GM23338 (cell line): ENCODE results near the gene TRIM67. TPM values are rescaled to one million over a fixed set of nuclear protein-coding genes. Genes with fewer than 3 reads are reported as not detected.

Experiments
- ATAC-seq: fragments of 200-7000 bp; cut with Tn5 transposase; 3 replicates; pipeline ENCODE4 v1.9.1; 2020
- DNase-seq: peaks from one replicate; pipeline ENCODE4 v3.0.0-alpha.2; 2015; ENCODE audit warnings: low spot score
- H2AFZ ChIP-seq: fragments of 200-600 bp; sonication (generic); 2 replicates; pipeline ENCODE4 v1.8.0; 2016; ENCODE audit warnings: antibody characterized with exemption, mild to moderate bottlenecking, moderate library complexity
- H3F3A ChIP-seq: fragments of 200-600 bp; sonication (generic); replicated peaks from 2 replicates; pipeline ENCODE4 v1.8.0; 2017; ENCODE audit warnings: antibody characterized with exemption, mixed run types, low read depth
- H3K27ac ChIP-seq: fragments of 200-600 bp; sonication (generic); 2 replicates; pipeline ENCODE4 v1.6.1; 2016; ENCODE audit warnings: low read depth
- H3K27me3 ChIP-seq: fragments of 200-600 bp; sonication (generic); 2 replicates; pipeline ENCODE4 v1.8.0; 2016; ENCODE audit warnings: mild to moderate bottlenecking, mixed run types, moderate library complexity; ENCODE audit not compliant: insufficient read depth
- H3K36me3 ChIP-seq: fragments of 200-600 bp; sonication (generic); 2 replicates; pipeline ENCODE4 v1.8.0; 2016; ENCODE audit warnings: mild to moderate bottlenecking; ENCODE audit not compliant: insufficient read depth
- H3K4me1 ChIP-seq: fragments of 200-600 bp; sonication (generic); 2 replicates; pipeline ENCODE4 v1.8.0; 2016; ENCODE audit warnings: mild to moderate bottlenecking, moderate library complexity; ENCODE audit not compliant: insufficient read depth
- H3K4me2 ChIP-seq: fragments of 200-600 bp; sonication (generic); 2 replicates; pipeline ENCODE4 v1.7.1; 2017; ENCODE audit warnings: mixed run types
- H3K4me3 ChIP-seq: fragments of 200-600 bp; sonication (generic); 2 replicates; pipeline ENCODE4 v1.6.1; 2016; ENCODE audit warnings: mixed run types
- H3K79me2 ChIP-seq: fragments of 200-600 bp; sonication (generic); replicated peaks from 2 replicates; pipeline ENCODE4 v1.8.0; 2017; ENCODE audit warnings: mild to moderate bottlenecking; ENCODE audit not compliant: insufficient read depth
- H3K9me2 ChIP-seq: fragments of 200-600 bp; sonication (generic); 2 replicates; pipeline ENCODE4 v1.8.0; 2017; ENCODE audit not compliant: insufficient read depth
- H4K20me1 ChIP-seq: fragments of 200-600 bp; sonication (generic); replicated peaks from 2 replicates; pipeline ENCODE4 v1.8.0; 2017; ENCODE audit warnings: mild to moderate bottlenecking; ENCODE audit not compliant: insufficient read depth
- H3K27ac Mint-ChIP-seq: 2 replicates; pipeline ENCODE4 v1.8.0; 2020; ENCODE audit warnings: inconsistent platforms, mild to moderate bottlenecking, moderate library complexity, mixed read lengths
- H3K27me3 Mint-ChIP-seq: 3 replicates; pipeline ENCODE4 v1.8.0; 2022; ENCODE audit warnings: low read depth, mild to moderate bottlenecking, moderate library complexity, mixed read lengths, inconsistent platforms; ENCODE audit not compliant: insufficient read depth, poor library complexity
- H3K36me3 Mint-ChIP-seq: 3 replicates; pipeline ENCODE4 v1.8.0; 2021; ENCODE audit warnings: low read depth, mild to moderate bottlenecking, inconsistent platforms, moderate library complexity, mixed read lengths
- H3K4me1 Mint-ChIP-seq: 3 replicates; pipeline ENCODE4 v1.8.0; 2020; ENCODE audit warnings: mild to moderate bottlenecking, inconsistent platforms, mixed read lengths
- H3K4me3 Mint-ChIP-seq: 3 replicates; pipeline ENCODE4 v1.8.0; 2021; ENCODE audit warnings: moderate library complexity, mild to moderate bottlenecking, inconsistent platforms, mixed read lengths
- H3K9me3 Mint-ChIP-seq: 3 replicates; pipeline ENCODE4 v1.8.0; 2020; ENCODE audit warnings: moderate library complexity, mild to moderate bottlenecking, inconsistent platforms, mixed read lengths
- CREB1 ChIP-seq: fragments of 250-450 bp; sonication (Bioruptor Pico); IDR thresholded peaks from 2 replicates; pipeline ENCODE4 v1.5.0; 2020; ENCODE audit warnings: low read depth, mild to moderate bottlenecking, moderate library complexity
- EZH2 ChIP-seq: fragments of 200-600 bp; sonication (generic); IDR thresholded peaks from one replicate; pipeline ENCODE4 v1.8.0; 2017; ENCODE audit warnings: antibody characterized with exemption, mild to moderate bottlenecking, low read depth; ENCODE audit not compliant: unreplicated experiment
- EZH2phosphoT487 ChIP-seq: fragments of 200-600 bp; sonication (generic); IDR thresholded peaks from one replicate; pipeline ENCODE4 v1.8.1; 2018; ENCODE audit warnings: antibody characterized with exemption; ENCODE audit not compliant: unreplicated experiment
- JUNB ChIP-seq: IDR thresholded peaks from one replicate; pipeline ENCODE4 v1.6.1; 2016; ENCODE audit warnings: antibody characterized with exemption; ENCODE audit not compliant: unreplicated experiment
- NANOG ChIP-seq: IDR thresholded peaks from 2 replicates; pipeline ENCODE4 v1.6.1; 2016; ENCODE audit warnings: antibody characterized with exemption, borderline replicate concordance
- POLR2AphosphoS5 ChIP-seq: IDR thresholded peaks from 2 replicates; pipeline ENCODE4 v1.6.1; 2016; ENCODE audit warnings: antibody characterized with exemption, low read depth
- ZNF114 ChIP-seq: fragments of 250-450 bp; sonication (Bioruptor Pico); IDR thresholded peaks from 2 replicates; pipeline ENCODE4 v1.5.0; 2020; ENCODE audit warnings: mild to moderate bottlenecking, moderate library complexity
- ZNF331 ChIP-seq: fragments of 250-450 bp; sonication (Bioruptor Pico); IDR thresholded peaks from 2 replicates; pipeline ENCODE4 v1.5.0; 2020; ENCODE audit warnings: low read depth, mild to moderate bottlenecking, moderate library complexity
- polyA plus RNA-seq: library from polyadenylated mRNA; unstranded; fragments of >200 nt; fragmentation: Nextera tagmentation; extraction: Ambion mirVana; gene quantifications from 2 replicates; pipeline ENCODE4 v1.2.1, GENCODE V29; 2016
- total RNA-seq: library from RNA; depleted of rRNA; stranded (reverse); fragments of >200 nt; shearing (Covaris generic); gene quantifications from 2 replicates; pipeline ENCODE4 v1.2.3, GENCODE V29; 2014
- TF ChIP-seq, protein P1 (sequence below): IDR thresholded peaks from one replicate; pipeline ENCODE4 v1.6.1; 2018; ENCODE audit warnings: antibody characterized with exemption; ENCODE audit not compliant: unreplicated experiment
- TF ChIP-seq, protein P2 (sequence below), 2 experiments: fragments of 200-600 bp in 1 of 2; sonication (generic) in 1 of 2; conservative IDR thresholded peaks; 2 replicates each; pipeline versions ENCODE4 v1.5.1 to v1.6.1; 2016 to 2017; ENCODE audit warnings: antibody characterized with exemption in 2 of 2, low read depth in 2 of 2, mild to moderate bottlenecking in 2 of 2, moderate library complexity in 1 of 2
- TF ChIP-seq, protein P3 (sequence below): IDR thresholded peaks from 2 replicates; pipeline ENCODE4 v1.6.1; 2016; ENCODE audit warnings: antibody characterized with exemption

Gene TRIM67
- total and polyA plus RNA-seq, 2 experiments from 2014 or later = 0.03 TPM; not detected in 1

DNA sequence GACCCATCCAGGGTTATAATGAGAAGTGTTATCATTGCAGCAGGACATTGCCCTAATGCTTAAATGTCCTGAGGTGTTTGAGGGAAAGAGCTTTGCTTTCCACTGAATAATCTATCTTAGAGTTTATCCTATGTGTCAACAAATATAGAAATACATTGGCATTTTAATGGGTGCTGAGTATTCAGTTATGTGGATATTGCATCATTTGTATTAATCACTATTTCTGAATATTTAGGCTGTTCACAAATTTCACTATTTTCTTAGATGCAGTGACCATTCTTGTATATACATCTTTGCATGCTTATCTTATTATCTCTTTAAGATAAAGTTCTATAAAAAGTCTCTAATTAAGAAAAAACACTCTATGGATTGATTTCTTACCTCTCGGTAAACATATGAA is 18.2 kb downstream of the TRIM67 start:
- H3K9me3 Mint-ChIP-seq = no peaks in the 10 kb centered on the region
- peaks cover 8% of the 10 kb centered on the region for H3K27me3 Mint-ChIP-seq
- no peaks in the 10 kb centered on the region for H4K20me1 ChIP-seq
- DNase-seq (no peak), ATAC-seq (no peak)
- no peaks in the 10 kb centered on the region for H3F3A ChIP-seq
- H3K4me1 Mint-ChIP-seq = peaks cover 10% of the 10 kb centered on the region
- H3K4me2 ChIP-seq = no peak overlapping the region
- H3K4me3 Mint-ChIP-seq = no peak overlapping the region
- no peak overlapping the region for H2AFZ ChIP-seq
- H3K4me1 ChIP-seq = peaks cover 7% of the 10 kb centered on the region; the same call in 1 of the 2 replicates
- no peak overlapping the region for H3K27ac ChIP-seq
- H3K36me3 ChIP-seq = no peaks in the 10 kb centered on the region
- TF ChIP-seq, protein P1, sequence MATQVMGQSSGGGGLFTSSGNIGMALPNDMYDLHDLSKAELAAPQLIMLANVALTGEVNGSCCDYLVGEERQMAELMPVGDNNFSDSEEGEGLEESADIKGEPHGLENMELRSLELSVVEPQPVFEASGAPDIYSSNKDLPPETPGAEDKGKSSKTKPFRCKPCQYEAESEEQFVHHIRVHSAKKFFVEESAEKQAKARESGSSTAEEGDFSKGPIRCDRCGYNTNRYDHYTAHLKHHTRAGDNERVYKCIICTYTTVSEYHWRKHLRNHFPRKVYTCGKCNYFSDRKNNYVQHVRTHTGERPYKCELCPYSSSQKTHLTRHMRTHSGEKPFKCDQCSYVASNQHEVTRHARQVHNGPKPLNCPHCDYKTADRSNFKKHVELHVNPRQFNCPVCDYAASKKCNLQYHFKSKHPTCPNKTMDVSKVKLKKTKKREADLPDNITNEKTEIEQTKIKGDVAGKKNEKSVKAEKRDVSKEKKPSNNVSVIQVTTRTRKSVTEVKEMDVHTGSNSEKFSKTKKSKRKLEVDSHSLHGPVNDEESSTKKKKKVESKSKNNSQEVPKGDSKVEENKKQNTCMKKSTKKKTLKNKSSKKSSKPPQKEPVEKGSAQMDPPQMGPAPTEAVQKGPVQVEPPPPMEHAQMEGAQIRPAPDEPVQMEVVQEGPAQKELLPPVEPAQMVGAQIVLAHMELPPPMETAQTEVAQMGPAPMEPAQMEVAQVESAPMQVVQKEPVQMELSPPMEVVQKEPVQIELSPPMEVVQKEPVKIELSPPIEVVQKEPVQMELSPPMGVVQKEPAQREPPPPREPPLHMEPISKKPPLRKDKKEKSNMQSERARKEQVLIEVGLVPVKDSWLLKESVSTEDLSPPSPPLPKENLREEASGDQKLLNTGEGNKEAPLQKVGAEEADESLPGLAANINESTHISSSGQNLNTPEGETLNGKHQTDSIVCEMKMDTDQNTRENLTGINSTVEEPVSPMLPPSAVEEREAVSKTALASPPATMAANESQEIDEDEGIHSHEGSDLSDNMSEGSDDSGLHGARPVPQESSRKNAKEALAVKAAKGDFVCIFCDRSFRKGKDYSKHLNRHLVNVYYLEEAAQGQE = no peak
- TF ChIP-seq EZH2 (no peak), POLR2AphosphoS5 (no peak)
- no peaks in the 10 kb centered on the region for H3K79me2 ChIP-seq
- H3K36me3 Mint-ChIP-seq = no peaks in the 10 kb centered on the region
- H3K9me2 ChIP-seq = no peaks in the 10 kb centered on the region
- H3K27me3 ChIP-seq = peaks cover 11% of the 10 kb centered on the region; the same call in 1 of the 2 replicates
- H3K27ac Mint-ChIP-seq = no peak overlapping the region
- no peak overlapping the region for H3K4me3 ChIP-seq

DNA sequence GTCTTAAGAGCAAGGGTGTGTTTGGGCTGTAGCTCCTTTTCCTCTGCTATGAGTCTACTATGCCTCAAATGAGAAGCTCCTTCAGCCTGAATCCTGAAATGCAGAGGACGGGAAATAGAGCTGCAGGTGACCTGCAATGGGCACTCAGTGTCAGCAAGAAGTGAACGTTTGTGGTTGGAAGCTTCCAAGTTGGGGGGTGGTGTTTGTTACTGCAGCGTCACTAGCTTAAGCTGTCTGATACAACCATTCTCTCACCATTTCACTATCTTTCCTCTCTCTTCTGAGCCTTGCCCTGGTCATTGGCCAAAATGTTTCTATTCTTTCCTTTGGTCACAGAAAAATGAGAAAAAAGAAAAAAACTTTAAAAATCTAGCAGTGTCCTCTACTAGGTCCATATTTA is 19.4 kb downstream of the TRIM67 start:
- Histone ChIP-seq H3K4me1 (peaks cover 7% of the 10 kb centered on the region; the same call in 1 of the 2 replicates), H3K9me2 (no peaks in the 10 kb centered on the region), H4K20me1 (no peaks in the 10 kb centered on the region), H2AFZ (no peak overlapping the region), H3K4me2 (no peak overlapping the region), H3K27ac (no peak overlapping the region), H3K79me2 (no peaks in the 10 kb centered on the region), H3K36me3 (no peaks in the 10 kb centered on the region), H3F3A (no peaks in the 10 kb centered on the region), H3K27me3 (peaks cover 17% of the 10 kb centered on the region; the same call in 1 of the 2 replicates), H3K4me3 (no peak overlapping the region)
- no peaks in the 10 kb centered on the region for H3K9me3 Mint-ChIP-seq
- no peaks in the 10 kb centered on the region for H3K36me3 Mint-ChIP-seq
- H3K4me1 Mint-ChIP-seq = peaks cover 10% of the 10 kb centered on the region
- H3K27ac Mint-ChIP-seq = no peak overlapping the region
- no peak overlapping the region for H3K4me3 Mint-ChIP-seq
- ATAC-seq (no peak), DNase-seq (no peak)
- peaks cover 8% of the 10 kb centered on the region for H3K27me3 Mint-ChIP-seq
- TF ChIP-seq POLR2AphosphoS5 (no peak), ZNF114 (CRISPR knock-in tag) (no peak), CREB1 (CRISPR knock-in tag) (no peak), EZH2phosphoT487 (no peak), NANOG (no peak), ZNF331 (no peak), JUNB (no peak)
- TF ChIP-seq, protein P2, sequence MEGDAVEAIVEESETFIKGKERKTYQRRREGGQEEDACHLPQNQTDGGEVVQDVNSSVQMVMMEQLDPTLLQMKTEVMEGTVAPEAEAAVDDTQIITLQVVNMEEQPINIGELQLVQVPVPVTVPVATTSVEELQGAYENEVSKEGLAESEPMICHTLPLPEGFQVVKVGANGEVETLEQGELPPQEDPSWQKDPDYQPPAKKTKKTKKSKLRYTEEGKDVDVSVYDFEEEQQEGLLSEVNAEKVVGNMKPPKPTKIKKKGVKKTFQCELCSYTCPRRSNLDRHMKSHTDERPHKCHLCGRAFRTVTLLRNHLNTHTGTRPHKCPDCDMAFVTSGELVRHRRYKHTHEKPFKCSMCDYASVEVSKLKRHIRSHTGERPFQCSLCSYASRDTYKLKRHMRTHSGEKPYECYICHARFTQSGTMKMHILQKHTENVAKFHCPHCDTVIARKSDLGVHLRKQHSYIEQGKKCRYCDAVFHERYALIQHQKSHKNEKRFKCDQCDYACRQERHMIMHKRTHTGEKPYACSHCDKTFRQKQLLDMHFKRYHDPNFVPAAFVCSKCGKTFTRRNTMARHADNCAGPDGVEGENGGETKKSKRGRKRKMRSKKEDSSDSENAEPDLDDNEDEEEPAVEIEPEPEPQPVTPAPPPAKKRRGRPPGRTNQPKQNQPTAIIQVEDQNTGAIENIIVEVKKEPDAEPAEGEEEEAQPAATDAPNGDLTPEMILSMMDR (conservative IDR thresholded peaks at IDR 0.05; ENCODE audit: low read depth in 2 of 2) = no peak
- TF ChIP-seq, protein P1 = no peak
- TF ChIP-seq, protein P3, sequence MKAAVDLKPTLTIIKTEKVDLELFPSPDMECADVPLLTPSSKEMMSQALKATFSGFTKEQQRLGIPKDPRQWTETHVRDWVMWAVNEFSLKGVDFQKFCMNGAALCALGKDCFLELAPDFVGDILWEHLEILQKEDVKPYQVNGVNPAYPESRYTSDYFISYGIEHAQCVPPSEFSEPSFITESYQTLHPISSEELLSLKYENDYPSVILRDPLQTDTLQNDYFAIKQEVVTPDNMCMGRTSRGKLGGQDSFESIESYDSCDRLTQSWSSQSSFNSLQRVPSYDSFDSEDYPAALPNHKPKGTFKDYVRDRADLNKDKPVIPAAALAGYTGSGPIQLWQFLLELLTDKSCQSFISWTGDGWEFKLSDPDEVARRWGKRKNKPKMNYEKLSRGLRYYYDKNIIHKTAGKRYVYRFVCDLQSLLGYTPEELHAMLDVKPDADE = no peak
